ENCODE measurements around the gene MLANA. TPM values are rescaled to one million over a fixed set of nuclear protein-coding genes. Genes with fewer than 3 reads are reported as not detected.

Gene MLANA
- total and polyA plus RNA-seq, 2 experiments from 2014 or later: not detected

GRCh38 chr9:5871785-5872184 is 18.9 kb upstream of the MLANA start:
- H3K4me1 ChIP-seq (ENCODE audit: insufficient read depth): peaks cover 8% of the 10 kb centered on the region
- no peaks in the 10 kb centered on the region for H3K36me3 ChIP-seq (replicated peaks; ENCODE audit: insufficient read depth, low read depth)
- no peaks in the 10 kb centered on the region for H3K9me2 ChIP-seq (replicated peaks; ENCODE audit: insufficient read depth)
- H3K79me2 ChIP-seq: no peaks in the 10 kb centered on the region
- WGBS (ENCODE audit: low lambda C conversion rate, missing lambda C conversion rate): 61% methylated on average over 2 of the region's 2 CpGs
- no peak for TF ChIP-seq EZH2 (IDR thresholded peaks at IDR 0.05; ENCODE audit: borderline replicate concordance)
- no peak for TF ChIP-seq EZH2phosphoT487 (IDR thresholded peaks at IDR 0.05; ENCODE audit: low read depth, severe bottlenecking, unreplicated experiment)
- no peak for TF ChIP-seq CTCF (IDR thresholded peaks at IDR 0.05; ENCODE audit: poor library complexity)
- H4K20me1 ChIP-seq (ENCODE audit: insufficient read depth, poor library complexity, severe bottlenecking): no peaks in the 10 kb centered on the region
- H3K27me3 ChIP-seq: no peaks in the 10 kb centered on the region
- no peak overlapping the region for H3K4me3 ChIP-seq
- H3K9me3 ChIP-seq (ENCODE audit: low read depth): no peaks in the 10 kb centered on the region
- peak overlapping the region; percentile 64 for H3K27ac ChIP-seq
- DNase-seq (ENCODE audit: low spot score): no peak
- H3K4me2 ChIP-seq: no peak overlapping the region
- no peak overlapping the region for H2AFZ ChIP-seq

- H3K9me3 ChIP-seq (ENCODE audit: low read depth): no peaks in the 10 kb centered on the region
- no peak overlapping the region for H3K4me3 ChIP-seq
- no peaks in the 10 kb centered on the region for H3K27me3 ChIP-seq
- H3K79me2 ChIP-seq: no peaks in the 10 kb centered on the region
- peak overlapping the region; percentile 64 for H3K27ac ChIP-seq
- H2AFZ ChIP-seq: no peak overlapping the region
- peaks cover 8% of the 10 kb centered on the region for H3K4me1 ChIP-seq (ENCODE audit: insufficient read depth)
- no peak overlapping the region for H3K4me2 ChIP-seq
- H3K9me2 ChIP-seq (replicated peaks; ENCODE audit: insufficient read depth): no peaks in the 10 kb centered on the region
- 62% methylated on average over 4 of the region's 4 CpGs for WGBS (ENCODE audit: low lambda C conversion rate, missing lambda C conversion rate)
- no peak for DNase-seq (ENCODE audit: low spot score)
- no peak for TF ChIP-seq EZH2 (IDR thresholded peaks at IDR 0.05; ENCODE audit: borderline replicate concordance)
- TF ChIP-seq EZH2phosphoT487 (IDR thresholded peaks at IDR 0.05; ENCODE audit: low read depth, severe bottlenecking, unreplicated experiment): no peak
- TF ChIP-seq CTCF (IDR thresholded peaks at IDR 0.05; ENCODE audit: poor library complexity): no peak
- H4K20me1 ChIP-seq (ENCODE audit: insufficient read depth, poor library complexity, severe bottlenecking): no peaks in the 10 kb centered on the region
- H3K36me3 ChIP-seq (replicated peaks; ENCODE audit: insufficient read depth, low read depth): no peaks in the 10 kb centered on the region
These were observed 18.2 kb upstream of the MLANA start for GRCh38 chr9:5872511-5872910.

GRCh38 chr9:5873439-5873838 is 17.2 kb upstream of the MLANA start:
- H3K27me3 ChIP-seq: no peaks in the 10 kb centered on the region
- 94% methylated on average over 5 of the region's 5 CpGs for WGBS (ENCODE audit: low lambda C conversion rate, missing lambda C conversion rate)
- H3K9me2 ChIP-seq (replicated peaks; ENCODE audit: insufficient read depth): no peaks in the 10 kb centered on the region
- no peaks in the 10 kb centered on the region for H3K9me3 ChIP-seq (ENCODE audit: low read depth)
- H2AFZ ChIP-seq: no peak overlapping the region
- H3K4me2 ChIP-seq: no peak overlapping the region
- no peak for TF ChIP-seq CTCF (IDR thresholded peaks at IDR 0.05; ENCODE audit: poor library complexity)
- no peak for TF ChIP-seq EZH2phosphoT487 (IDR thresholded peaks at IDR 0.05; ENCODE audit: low read depth, severe bottlenecking, unreplicated experiment)
- no peak for TF ChIP-seq EZH2 (IDR thresholded peaks at IDR 0.05; ENCODE audit: borderline replicate concordance)
- H3K4me3 ChIP-seq: no peak overlapping the region
- H3K36me3 ChIP-seq (replicated peaks; ENCODE audit: insufficient read depth, low read depth): no peaks in the 10 kb centered on the region
- no peak for DNase-seq (ENCODE audit: low spot score)
- no peaks in the 10 kb centered on the region for H3K79me2 ChIP-seq
- peak overlapping the region; percentile 64 for H3K27ac ChIP-seq
- H4K20me1 ChIP-seq (ENCODE audit: insufficient read depth, poor library complexity, severe bottlenecking): no peaks in the 10 kb centered on the region
- H3K4me1 ChIP-seq (ENCODE audit: insufficient read depth): peaks cover 8% of the 10 kb centered on the region

GRCh38 chr9:5874048-5874447 is 16.6 kb upstream of the MLANA start:
- H3K27ac ChIP-seq: no peak overlapping the region
- no peak for DNase-seq (ENCODE audit: low spot score)
- WGBS (ENCODE audit: low lambda C conversion rate, missing lambda C conversion rate): 81% methylated on average over 2 of the region's 2 CpGs
- no peaks in the 10 kb centered on the region for H3K79me2 ChIP-seq
- H3K4me1 ChIP-seq (ENCODE audit: insufficient read depth): peaks cover 8% of the 10 kb centered on the region
- H3K4me2 ChIP-seq: no peak overlapping the region
- TF ChIP-seq EZH2phosphoT487 (IDR thresholded peaks at IDR 0.05; ENCODE audit: low read depth, severe bottlenecking, unreplicated experiment): no peak
- no peak for TF ChIP-seq CTCF (IDR thresholded peaks at IDR 0.05; ENCODE audit: poor library complexity)
- no peak for TF ChIP-seq EZH2 (IDR thresholded peaks at IDR 0.05; ENCODE audit: borderline replicate concordance)
- no peaks in the 10 kb centered on the region for H4K20me1 ChIP-seq (ENCODE audit: insufficient read depth, poor library complexity, severe bottlenecking)
- H3K36me3 ChIP-seq (replicated peaks; ENCODE audit: insufficient read depth, low read depth): no peaks in the 10 kb centered on the region
- H2AFZ ChIP-seq: no peak overlapping the region
- no peak overlapping the region for H3K4me3 ChIP-seq
- no peaks in the 10 kb centered on the region for H3K9me3 ChIP-seq (ENCODE audit: low read depth)
- no peaks in the 10 kb centered on the region for H3K9me2 ChIP-seq (replicated peaks; ENCODE audit: insufficient read depth)
- no peaks in the 10 kb centered on the region for H3K27me3 ChIP-seq
